ENCODE data around the gene NFAM1.

DNA sequence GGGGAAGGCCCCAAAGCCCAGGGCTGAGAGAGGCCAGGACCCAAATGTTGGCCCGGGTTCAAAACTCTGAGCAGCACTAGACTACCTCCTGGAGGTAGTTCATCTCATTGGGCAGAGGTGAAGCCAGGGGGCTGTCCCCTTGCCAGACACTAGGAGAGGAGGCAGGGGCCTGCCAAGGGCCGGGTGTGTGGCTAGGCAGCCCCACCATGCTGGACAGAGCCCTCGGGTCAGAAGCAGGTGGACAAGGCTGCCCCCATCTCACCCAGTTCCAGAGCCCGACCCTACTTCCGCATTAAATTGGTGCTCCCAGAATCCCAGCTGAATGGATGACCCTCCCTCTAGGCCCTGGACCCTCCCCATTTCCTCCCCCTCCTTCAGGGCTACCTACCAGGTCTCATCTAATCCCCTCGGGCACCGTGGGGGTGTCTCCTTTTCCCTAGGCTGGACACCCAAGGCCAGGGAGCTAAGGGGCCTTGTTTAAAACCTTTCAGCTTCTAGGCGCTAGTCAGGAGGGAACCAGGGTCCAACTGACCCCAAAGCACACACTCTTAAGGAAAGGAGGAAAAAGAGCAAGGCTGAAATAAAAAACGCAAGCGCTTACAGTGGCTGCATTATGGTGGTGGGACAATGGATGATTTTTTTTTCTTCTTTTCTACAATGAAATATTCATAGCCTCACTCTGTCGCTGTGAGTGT, 89.6 kb downstream of the NFAM1 start:
- TF ChIP-seq, protein P1, sequence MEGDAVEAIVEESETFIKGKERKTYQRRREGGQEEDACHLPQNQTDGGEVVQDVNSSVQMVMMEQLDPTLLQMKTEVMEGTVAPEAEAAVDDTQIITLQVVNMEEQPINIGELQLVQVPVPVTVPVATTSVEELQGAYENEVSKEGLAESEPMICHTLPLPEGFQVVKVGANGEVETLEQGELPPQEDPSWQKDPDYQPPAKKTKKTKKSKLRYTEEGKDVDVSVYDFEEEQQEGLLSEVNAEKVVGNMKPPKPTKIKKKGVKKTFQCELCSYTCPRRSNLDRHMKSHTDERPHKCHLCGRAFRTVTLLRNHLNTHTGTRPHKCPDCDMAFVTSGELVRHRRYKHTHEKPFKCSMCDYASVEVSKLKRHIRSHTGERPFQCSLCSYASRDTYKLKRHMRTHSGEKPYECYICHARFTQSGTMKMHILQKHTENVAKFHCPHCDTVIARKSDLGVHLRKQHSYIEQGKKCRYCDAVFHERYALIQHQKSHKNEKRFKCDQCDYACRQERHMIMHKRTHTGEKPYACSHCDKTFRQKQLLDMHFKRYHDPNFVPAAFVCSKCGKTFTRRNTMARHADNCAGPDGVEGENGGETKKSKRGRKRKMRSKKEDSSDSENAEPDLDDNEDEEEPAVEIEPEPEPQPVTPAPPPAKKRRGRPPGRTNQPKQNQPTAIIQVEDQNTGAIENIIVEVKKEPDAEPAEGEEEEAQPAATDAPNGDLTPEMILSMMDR (conservative IDR thresholded peaks at IDR 0.05; ENCODE audit: low read length): no peak
- TF ChIP-seq EZH2phosphoT487 (IDR thresholded peaks at IDR 0.05; ENCODE audit: borderline replicate concordance): no peak

Measured in Loucy (cell line).